Measurements from ENCODE around the gene GMFB. TPM values are rescaled to one million over a fixed set of nuclear protein-coding genes. Genes with fewer than 3 reads are reported as not detected.

Gene GMFB
- total and polyA plus RNA-seq, 10 of the 15 experiments (the other 5 are each of a cell fraction or from before 2014, with no cell fraction given), result 29.3 to 71.0 (median 50.8) TPM

- TF ChIP-seq ZBTB33 (IDR thresholded peaks at IDR 0.05) (no peak), STAT1 (conservative IDR thresholded peaks at IDR 0.05) (no peak), CHD4 (IDR thresholded peaks at IDR 0.05) (no peak), HDGF (IDR thresholded peaks at IDR 0.05) (0 out of 2 replicates have a peak, but pooled peaks have one; percentile 74), ZSCAN29 (IDR thresholded peaks at IDR 0.05) (no peak), FOS (IDR thresholded peaks at IDR 0.05; ENCODE audit: borderline replicate concordance, extremely low read depth, insufficient read length) (no peak), SREBF2 (IDR thresholded peaks at IDR 0.05; ENCODE audit: low read length) (no peak; the same call in 1 of the 2 replicates), JUND (IDR thresholded peaks at IDR 0.05; ENCODE audit: low read depth, low read length) (0 out of 2 replicates have a peak, but pooled peaks have one; percentile 10), RAD51 (IDR thresholded peaks at IDR 0.05) (no peak), POU2F2 (IDR thresholded peaks at IDR 0.05; ENCODE audit: borderline replicate concordance, low read depth, low read length) (peak; percentile 10; the same call in 1 of the 3 replicates), CBFB (IDR thresholded peaks at IDR 0.05; ENCODE audit: low read depth) (peak; percentile 74), MYB (IDR thresholded peaks at IDR 0.05; ENCODE audit: borderline replicate concordance, low read depth, low read length) (no peak), ATF2 (IDR thresholded peaks at IDR 0.05; ENCODE audit: low read length) (no peak), CTCF (IDR thresholded peaks at IDR 0.05 in 2 of 3, conservative IDR thresholded peaks at IDR 0.05 in 1 of 3; ENCODE audit: control insufficient read depth in 2 of 3, extremely low read depth in 1 of 3, insufficient read depth in 1 of 3, low read depth in 3 of 3, low read length in 3 of 3) (peak; percentile 5 to 52 (median 30); a peak in 4 of 6 replicates), TCF3 (IDR thresholded peaks at IDR 0.05; ENCODE audit: borderline replicate concordance, insufficient read depth, low read depth, low read length) (no peak), MXI1 (IDR thresholded peaks at IDR 0.05; ENCODE audit: low read depth, low read length) (peak; percentile 66; the same call in 1 of the 2 replicates), NFXL1 (IDR thresholded peaks at IDR 0.05; ENCODE audit: borderline replicate concordance) (no peak), RAD21 (IDR thresholded peaks at IDR 0.05; ENCODE audit: insufficient read depth, low read depth, low read length) (0 out of 2 replicates have a peak, but pooled peaks have one; percentile 28), NR2F1 (conservative IDR thresholded peaks at IDR 0.05) (peak; percentile 44; the same call in 1 of the 2 replicates), BCL3 (IDR thresholded peaks at IDR 0.05; ENCODE audit: borderline replicate concordance, insufficient read depth, low read depth, low read length, poor library complexity, severe bottlenecking) (no peak), MLLT1 (IDR thresholded peaks at IDR 0.05) (0 out of 2 replicates have a peak, but pooled peaks have one; percentile 27)
Observed at GRCh38 chr14:54509546-54510501, 21.0 kb upstream of the GMFB start, which contains the start of gene CGRRF1 (continued).
